ENCODE data around the gene GNA12. TPM values are rescaled to one million over a fixed set of nuclear protein-coding genes. Genes with fewer than 3 reads are reported as not detected.
"Not testable (repeated sequence)": the region's sequence is repeated elsewhere in the genome, so short reads cannot be mapped to it uniquely, and the experiment has no call there.

GNA12 gene
- total RNA-seq, 2 experiments from 2014 or later = 14.1 to 15.0 TPM

- CTCF ChIA-PET = interaction anchor here (1.1 to 4.4 kb wide), 7 partner anchors 24 to 321 kb away, joined by 3 to 32 read pairs (median 6); no protein-coding TSS in a partner anchor
- Mint-ChIP-seq H3K9me3 (no peaks in the 10 kb centered on the region), H3K4me1 (ENCODE audit: low read depth) (peaks cover 21% of the 10 kb centered on the region), H3K27me3 (ENCODE audit: low read depth) (no peaks in the 10 kb centered on the region), H3K4me3 (peak overlapping the region; percentile 72), H3K36me3 (ENCODE audit: low read depth) (no peaks in the 10 kb centered on the region), H3K27ac (peak overlapping the region; percentile 94)
- peak; percentile 90 for DNase-seq
- intact Hi-C loops (cut with micrococcal nuclease) = loop anchor here (2.0 to 10.0 kb wide), 5 partner anchors 19 to 1033 kb away; partner anchors contain the start of genes GNA12 and SDK1
Observed at GRCh38 chr7:2863461-2864066, 19.5 kb upstream of the GNA12 start.

DNA sequence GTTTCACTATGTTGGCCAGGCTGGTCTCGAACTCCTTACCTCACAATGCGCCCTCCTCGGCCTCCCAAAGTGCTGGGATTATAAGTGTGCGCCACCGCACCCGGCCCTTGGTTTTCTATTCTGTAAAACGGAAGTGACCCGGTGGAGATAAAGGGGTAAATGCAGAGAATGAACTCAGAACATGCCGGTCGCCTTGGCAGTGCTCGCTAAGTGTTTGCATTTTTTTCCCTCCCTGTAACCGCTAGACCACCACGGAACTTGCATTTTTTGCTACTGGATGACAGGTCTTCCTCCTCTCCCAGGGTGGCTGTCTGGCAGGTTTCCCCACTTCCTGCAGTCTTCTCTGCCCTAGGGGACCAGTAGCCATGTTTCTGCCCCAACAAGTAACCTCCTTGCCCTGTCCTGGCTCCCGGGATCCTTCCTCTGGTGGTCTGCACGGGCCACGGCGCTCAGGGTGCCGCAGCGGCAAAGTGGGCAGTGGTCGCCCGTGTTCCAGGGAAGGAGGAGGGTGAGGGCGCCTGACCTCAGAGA lies 18.8 kb upstream of the GNA12 start:
- H3K36me3 Mint-ChIP-seq (ENCODE audit: low read depth) = no peaks in the 10 kb centered on the region
- peak overlapping the region; percentile 72 for H3K4me3 Mint-ChIP-seq
- intact Hi-C loops (cut with micrococcal nuclease) = loop anchor here (2.0 to 10.0 kb wide), 3 partner anchors 18 to 602 kb away; partner anchors contain the start of gene GNA12
- H3K27me3 Mint-ChIP-seq (ENCODE audit: low read depth) = no peaks in the 10 kb centered on the region
- H3K4me1 Mint-ChIP-seq (ENCODE audit: low read depth) = peaks cover 21% of the 10 kb centered on the region
- CTCF ChIA-PET = interaction anchor here (0.7 kb wide), 1 partner anchor 135 kb away, joined by 4 read pairs; no protein-coding TSS in a partner anchor
- DNase-seq = no peak
- peak overlapping the region; percentile 94 for H3K27ac Mint-ChIP-seq
- H3K9me3 Mint-ChIP-seq = no peaks in the 10 kb centered on the region

GRCh38 chr7:2861509-2861908 lies 17.4 kb upstream of the GNA12 start:
- no peak for DNase-seq
- CTCF ChIA-PET = no interaction called here
- Mint-ChIP-seq H3K36me3 (ENCODE audit: low read depth) (no peaks in the 10 kb centered on the region), H3K27me3 (ENCODE audit: low read depth) (no peaks in the 10 kb centered on the region), H3K27ac (no peak overlapping the region), H3K4me3 (no peak overlapping the region), H3K4me1 (ENCODE audit: low read depth) (peaks cover 21% of the 10 kb centered on the region), H3K9me3 (no peaks in the 10 kb centered on the region)
- intact Hi-C loops (cut with micrococcal nuclease) = loop anchor here (5.0 to 10.0 kb wide), 2 partner anchors 139 to 603 kb away; no protein-coding TSS in a partner anchor

- no peaks in the 10 kb centered on the region for H3K9me3 Mint-ChIP-seq
- intact Hi-C loops (cut with micrococcal nuclease) = loop anchor here (5.0 to 10.0 kb wide), 2 partner anchors 138 to 604 kb away; no protein-coding TSS in a partner anchor
- H3K4me1 Mint-ChIP-seq (ENCODE audit: low read depth) = peaks cover 21% of the 10 kb centered on the region
- H3K27ac Mint-ChIP-seq = no peak overlapping the region
- CTCF ChIA-PET = interaction anchor here (0.5 to 1.0 kb wide), 2 partner anchors 9 to 27 kb away, joined by 3 read pairs; no protein-coding TSS in a partner anchor
- DNase-seq = no peak
- no peaks in the 10 kb centered on the region for H3K36me3 Mint-ChIP-seq (ENCODE audit: low read depth)
- H3K27me3 Mint-ChIP-seq (ENCODE audit: low read depth) = no peaks in the 10 kb centered on the region
- no peak overlapping the region for H3K4me3 Mint-ChIP-seq
Observed at GRCh38 chr7:2860627-2861133, 16.6 kb upstream of the GNA12 start.

DNA sequence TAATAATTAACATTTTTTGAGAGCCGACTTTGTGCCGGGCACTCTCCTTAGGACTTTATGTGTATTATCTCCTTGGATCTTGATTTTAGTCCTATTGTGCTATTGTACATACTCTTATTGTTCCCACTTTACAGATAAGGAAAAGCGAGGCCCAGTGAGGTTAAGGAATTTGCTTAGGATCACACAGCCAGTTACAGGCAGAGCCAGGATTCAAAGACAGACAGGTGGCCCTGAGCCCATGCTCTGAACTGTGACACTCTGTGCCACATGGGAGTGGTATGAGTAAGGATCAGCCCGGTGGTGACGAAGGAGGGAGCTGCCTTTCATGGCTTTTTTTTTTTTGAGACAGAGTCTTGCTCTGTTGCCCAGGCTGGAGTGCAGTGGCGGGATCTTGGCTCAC lies 15.8 kb upstream of the GNA12 start:
- no peak for DNase-seq
- Mint-ChIP-seq H3K27me3 (ENCODE audit: low read depth) (no peaks in the 10 kb centered on the region), H3K4me1 (ENCODE audit: low read depth) (peaks cover 20% of the 10 kb centered on the region), H3K9me3 (no peaks in the 10 kb centered on the region), H3K36me3 (ENCODE audit: low read depth) (no peaks in the 10 kb centered on the region), H3K27ac (no peak overlapping the region), H3K4me3 (no peak overlapping the region)
- intact Hi-C loops (cut with micrococcal nuclease) = loop anchor here (5.0 to 10.0 kb wide), 2 partner anchors 138 to 605 kb away; no protein-coding TSS in a partner anchor
- CTCF ChIA-PET = interaction anchor here (0.5 to 1.0 kb wide), 2 partner anchors 8 to 28 kb away, joined by 3 read pairs; no protein-coding TSS in a partner anchor

GRCh38 chr7:2858621-2859020 lies 14.5 kb upstream of the GNA12 start:
- intact Hi-C loops (cut with micrococcal nuclease) = no loop called here
- DNase-seq = no peak
- Mint-ChIP-seq H3K36me3 (ENCODE audit: low read depth) (no peaks in the 10 kb centered on the region), H3K27me3 (ENCODE audit: low read depth) (no peaks in the 10 kb centered on the region), H3K9me3 (no peaks in the 10 kb centered on the region), H3K4me3 (no peak overlapping the region), H3K4me1 (ENCODE audit: low read depth) (peaks cover 7% of the 10 kb centered on the region), H3K27ac (no peak overlapping the region)
- CTCF ChIA-PET = no interaction called here

- intact Hi-C loops (cut with micrococcal nuclease) = no loop called here
- CTCF ChIA-PET = no interaction called here
- DNase-seq = no peak
- no peaks in the 10 kb centered on the region for H3K27me3 Mint-ChIP-seq (ENCODE audit: low read depth)
- H3K27ac Mint-ChIP-seq = no peak overlapping the region
- no peak overlapping the region for H3K4me3 Mint-ChIP-seq
- peaks cover 4% of the 10 kb centered on the region for H3K4me1 Mint-ChIP-seq (ENCODE audit: low read depth)
- no peaks in the 10 kb centered on the region for H3K9me3 Mint-ChIP-seq
- H3K36me3 Mint-ChIP-seq (ENCODE audit: low read depth) = no peaks in the 10 kb centered on the region
Observed at GRCh38 chr7:2856388-2857169, 12.5 kb upstream of the GNA12 start.

- Mint-ChIP-seq H3K4me3 (no peak overlapping the region), H3K4me1 (ENCODE audit: low read depth) (peaks cover 10% of the 10 kb centered on the region), H3K36me3 (ENCODE audit: low read depth) (no peaks in the 10 kb centered on the region), H3K9me3 (no peaks in the 10 kb centered on the region), H3K27ac (no peak overlapping the region), H3K27me3 (ENCODE audit: low read depth) (no peaks in the 10 kb centered on the region)
- CTCF ChIA-PET = interaction anchor here (0.7 to 0.9 kb wide), 2 partner anchors 10 to 139 kb away, joined by 4 to 5 read pairs; no protein-coding TSS in a partner anchor
- intact Hi-C loops (cut with micrococcal nuclease) = no loop called here
- DNase-seq = no peak
Observed at GRCh38 chr7:2855386-2855785, 11.3 kb upstream of the GNA12 start.

GRCh38 chr7:2853552-2853951 lies 9.4 kb upstream of the GNA12 start:
- H3K27ac Mint-ChIP-seq; H3K36me3 Mint-ChIP-seq (ENCODE audit: low read depth); intact Hi-C loops (cut with micrococcal nuclease); H3K4me3 Mint-ChIP-seq; H3K27me3 Mint-ChIP-seq (ENCODE audit: low read depth); DNase-seq; H3K9me3 Mint-ChIP-seq: not testable (repeated sequence)
- CTCF ChIA-PET = interaction anchor here (0.6 to 0.7 kb wide), 2 partner anchors 398 to 1900 kb away, joined by 3 to 4 read pairs; no protein-coding TSS in a partner anchor
- H3K4me1 Mint-ChIP-seq (ENCODE audit: low read depth) = peaks cover 10% of the 10 kb centered on the region

- intact Hi-C loops (cut with micrococcal nuclease) = no loop called here
- H3K27ac Mint-ChIP-seq = no peak overlapping the region
Observed at GRCh38 chr7:2853147-2853546, 9.0 kb upstream of the GNA12 start.

GRCh38 chr7:2851497-2851896 lies 7.4 kb upstream of the GNA12 start:
- H3K4me3 Mint-ChIP-seq = no peak overlapping the region
- H3K4me1 Mint-ChIP-seq (ENCODE audit: low read depth) = peaks cover 10% of the 10 kb centered on the region
- H3K9me3 Mint-ChIP-seq = peaks cover 1% of the 10 kb centered on the region
- DNase-seq = peak; percentile 42
- peak overlapping the region; percentile 74 for H3K27ac Mint-ChIP-seq
- H3K36me3 Mint-ChIP-seq (ENCODE audit: low read depth) = no peaks in the 10 kb centered on the region
- CTCF ChIA-PET = interaction anchor here (0.8 kb wide), 1 partner anchor 9 kb away, joined by 3 read pairs; no protein-coding TSS in a partner anchor
- no peaks in the 10 kb centered on the region for H3K27me3 Mint-ChIP-seq (ENCODE audit: low read depth)
- intact Hi-C loops (cut with micrococcal nuclease) = no loop called here

More at GRCh38 chr7:2853147-2853546, 9.0 kb upstream of the GNA12 start:
- CTCF ChIA-PET = interaction anchor here (0.8 kb wide), 1 partner anchor 11 kb away, joined by 4 read pairs; no protein-coding TSS in a partner anchor
- Mint-ChIP-seq H3K36me3 (ENCODE audit: low read depth) (no peaks in the 10 kb centered on the region), H3K27me3 (ENCODE audit: low read depth) (no peaks in the 10 kb centered on the region), H3K4me1 (ENCODE audit: low read depth) (peaks cover 10% of the 10 kb centered on the region), H3K9me3 (peaks cover 1% of the 10 kb centered on the region), H3K4me3 (no peak overlapping the region)
- no peak for DNase-seq

Data from activated naive CD4-positive, alpha-beta T cell treated with anti-CD3 and anti-CD28 coated beads for 36 hours (primary cell).